RPMI7951 (cell line): ENCODE data around the gene IRF9. TPM values are rescaled to one million over a fixed set of nuclear protein-coding genes. Genes with fewer than 3 reads are reported as not detected.

Source experiments
- DNase-seq: peaks from one replicate; pipeline ENCODE4 v3.0.0-alpha.2; 2012; ENCODE audit warnings: low read depth
- total RNA-seq: library from RNA; depleted of rRNA; stranded (reverse); fragments of >200 nt; shearing (Covaris generic); gene quantifications from 2 replicates; pipeline ENCODE4 v1.2.3, GENCODE V29; 2014

Gene IRF9
- total RNA-seq, 1 experiment from 2014 or later: 39.3 TPM

GRCh38 chr14:24177891-24178290, 16.8 kb downstream of the IRF9 start:
- DNase-seq: no peak

- DNase-seq: no peak
Measured at GRCh38 chr14:24178399-24179178, 17.5 kb downstream of the IRF9 start.

- no peak for DNase-seq
Measured at GRCh38 chr14:24179294-24179960, 18.4 kb downstream of the IRF9 start.

- DNase-seq: peak; percentile 16
Measured at GRCh38 chr14:24179961-24180796, 19.1 kb downstream of the IRF9 start.

GRCh38 chr14:24181371-24182077, 20.5 kb downstream of the IRF9 start:
- DNase-seq: no peak

GRCh38 chr14:24182110-24182882, 21.2 kb downstream of the IRF9 start:
- no peak for DNase-seq

- no peak for DNase-seq
Measured at GRCh38 chr14:24183014-24183481, 22.0 kb downstream of the IRF9 start.

GRCh38 chr14:24184104-24184970, 23.3 kb downstream of the IRF9 start:
- no peak for DNase-seq

GRCh38 chr14:24185026-24185425, 24.0 kb downstream of the IRF9 start:
- DNase-seq: no peak

- DNase-seq: no peak
Measured at GRCh38 chr14:24185741-24186140, 24.7 kb downstream of the IRF9 start.

- no peak for DNase-seq
Measured at GRCh38 chr14:24186831-24187538, 25.9 kb downstream of the IRF9 start.

- DNase-seq: no peak
Measured at GRCh38 chr14:24187539-24187915, 26.5 kb downstream of the IRF9 start.

GRCh38 chr14:24188251-24189058, 27.4 kb downstream of the IRF9 start, which contains the start of gene IPO4:
TSS of gene IPO4 (minus strand) at chr14:24188816. CDS start at chr14:24188787, 29 bp downstream.
- DNase-seq: peak; percentile 96

- DNase-seq: no peak
Measured at GRCh38 chr14:24189059-24189375, 28.0 kb downstream of the IRF9 start.

- DNase-seq: no peak
Measured at GRCh38 chr14:24189460-24189859, 28.4 kb downstream of the IRF9 start.

GRCh38 chr14:24190416-24190815, 29.4 kb downstream of the IRF9 start:
- DNase-seq: no peak

- DNase-seq: no peak
Measured at GRCh38 chr14:24192933-24193332, 31.9 kb downstream of the IRF9 start.

- DNase-seq: no peak
Measured at GRCh38 chr14:24194186-24194872, 33.3 kb downstream of the IRF9 start.
